Keratinocyte (primary cell): ENCODE data around the gene EMP1. TPM values are rescaled to one million over a fixed set of nuclear protein-coding genes. Genes with fewer than 3 reads are reported as not detected.

Source experiments
- DNase-seq: peaks from one replicate; pipeline ENCODE4 v3.0.0-alpha.2; 2011; ENCODE audit warnings: low read depth, missing footprints, low spot score
- FAIRE-seq: peaks from 2 replicates; lab custom pipeline; 2011; peaks lifted over from hg19 to GRCh38; lab: Jason Lieb, UNC
- H2AFZ ChIP-seq: 2 replicates; pipeline ENCODE4 v1.6.0; 2012; ENCODE audit warnings: low read length, control low read depth, inconsistent platforms; ENCODE audit not compliant: control insufficient read depth
- H3K27ac ChIP-seq: 2 replicates; pipeline ENCODE4 v1.5.1; 2011; ENCODE audit warnings: low read length; ENCODE audit not compliant: control insufficient read depth, insufficient read depth
- H3K27me3 ChIP-seq: 3 replicates; pipeline ENCODE4 v1.6.0; 2011; ENCODE audit warnings: low read length; ENCODE audit not compliant: control insufficient read depth, insufficient read depth; ENCODE audit errors: extremely low read depth
- H3K36me3 ChIP-seq, 2 experiments: 2 replicates in 1 of 2; 3 replicates in 1 of 2; pipeline ENCODE4 v1.5.1; 2011; ENCODE audit warnings: low read length in 2 of 2, mild to moderate bottlenecking in 1 of 2; ENCODE audit not compliant: control insufficient read depth in 2 of 2, insufficient read depth in 2 of 2; ENCODE audit errors: extremely low read depth in 1 of 2
- H3K4me1 ChIP-seq: 3 replicates; pipeline ENCODE4 v1.5.1; 2011; ENCODE audit warnings: low read length; ENCODE audit not compliant: control insufficient read depth, insufficient read depth; ENCODE audit errors: extremely low read depth
- H3K4me2 ChIP-seq: 3 replicates; pipeline ENCODE4 v1.6.0; 2011; ENCODE audit warnings: low read depth, low read length; ENCODE audit not compliant: control insufficient read depth, insufficient read depth; ENCODE audit errors: extremely low read depth
- H3K4me3 ChIP-seq, 3 experiments: fragments of 200-600 bp in 1 of 3; sonication (generic) in 1 of 3; 2 replicates in 2 of 3; 3 replicates in 1 of 3; pipeline ENCODE4 v1.5.1; 2011 to 2016; ENCODE audit warnings: low read length in 3 of 3, mild to moderate bottlenecking in 3 of 3, control low read depth in 2 of 3, inconsistent platforms in 1 of 3, low read depth in 1 of 3, mixed read lengths in 1 of 3, mixed run types in 1 of 3, moderate library complexity in 1 of 3; ENCODE audit not compliant: control insufficient read depth in 2 of 3, insufficient read depth in 2 of 3; ENCODE audit errors: extremely low read depth in 1 of 3
- H3K79me2 ChIP-seq: 2 replicates; pipeline ENCODE4 v1.6.0; 2012; ENCODE audit warnings: low read length; ENCODE audit not compliant: control insufficient read depth, insufficient read depth
- H3K9ac ChIP-seq: 3 replicates; pipeline ENCODE4 v1.6.0; 2011; ENCODE audit warnings: low read length; ENCODE audit not compliant: control insufficient read depth, insufficient read depth; ENCODE audit errors: extremely low read depth
- H3K9me1 ChIP-seq: 3 replicates; pipeline ENCODE4 v1.6.0; 2011; ENCODE audit warnings: low read length; ENCODE audit not compliant: control insufficient read depth, insufficient read depth; ENCODE audit errors: extremely low read depth
- H3K9me3 ChIP-seq: 2 replicates; pipeline ENCODE4 v1.5.1; 2012; ENCODE audit warnings: low read depth, low read length; ENCODE audit not compliant: control insufficient read depth
- H4K20me1 ChIP-seq: 3 replicates; pipeline ENCODE4 v1.6.0; 2011; ENCODE audit warnings: low read length; ENCODE audit not compliant: control insufficient read depth, insufficient read depth; ENCODE audit errors: extremely low read depth
- CTCF ChIP-seq, 3 experiments: IDR thresholded peaks in 1 of 3; conservative IDR thresholded peaks in 1 of 3; optimal IDR thresholded peaks in 1 of 3; 2 replicates in 2 of 3; 3 replicates in 1 of 3; pipeline versions ENCODE3 to v1.5.1; 2011; ENCODE audit warnings: low read length in 3 of 3, mild to moderate bottlenecking in 3 of 3, moderate library complexity in 2 of 3, control low read depth in 1 of 3, inconsistent platforms in 1 of 3; ENCODE audit not compliant: insufficient read depth in 2 of 3; ENCODE audit errors: extremely low read depth in 1 of 3
- EZH2 ChIP-seq: IDR thresholded peaks from one replicate; pipeline ENCODE4 v1.6.1; 2012; ENCODE audit warnings: inconsistent platforms, mild to moderate bottlenecking, low read length, moderate library complexity
- dilution Hi-C: fragments of 300-500 bp; cut with MboI; formaldehyde crosslinking; loops from one replicate; pipeline ENCODE4 v1.7.0; 2020; ENCODE audit warnings: low sequenced_read_pairs; ENCODE audit not compliant: extremely low pct_ligation_motif_present
- polyA plus RNA-seq, 5 experiments: library from polyadenylated mRNA; depleted of rRNA in 3 of 5; stranded (reverse) in 3 of 5; stranded (forward) in 1 of 5; unstranded in 1 of 5; fragments of >200 nt; gene quantifications; 1 replicate in 1 of 5; 2 replicates in 3 of 5; 3 replicates in 1 of 5; pipeline versions ENCODE4 v1.2.1 to v1.2.3, GENCODE V29; 2011 to 2012; ENCODE audit warnings: missing spikeins in 2 of 5, low read depth in 1 of 5, low replicate concordance in 1 of 5

The EMP1 gene
- polyA plus RNA-seq, 1 donor (not counting 4 experiments of a cell fraction or from before 2014, with no cell fraction given), result 583 TPM

GRCh38 chr12:13153180-13153579 is 43.3 kb upstream of the EMP1 start:
- H3K27me3 ChIP-seq, result no peaks in the 10 kb centered on the region
- DNase-seq (no peak), FAIRE-seq (no peak)
- dilution Hi-C loops, result no loop called here
- no peaks in the 10 kb centered on the region for H4K20me1 ChIP-seq
- H3K9me3 ChIP-seq, result no peaks in the 10 kb centered on the region
- no peaks in the 10 kb centered on the region for H3K79me2 ChIP-seq
- TF ChIP-seq CTCF (optimal IDR thresholded peaks at IDR 0.05 in 1 of 3, IDR thresholded peaks at IDR 0.05 in 1 of 3, conservative IDR thresholded peaks at IDR 0.05 in 1 of 3; ENCODE audit: extremely low read depth in 1 of 3, insufficient read depth in 2 of 3, low read length in 3 of 3) (no peak), EZH2 (no peak)
- no peak overlapping the region for H3K9ac ChIP-seq
- no peak overlapping the region for H3K4me3 ChIP-seq
- no peak overlapping the region for H2AFZ ChIP-seq
- H3K9me1 ChIP-seq, result no peaks in the 10 kb centered on the region
- no peak overlapping the region for H3K4me2 ChIP-seq
- H3K36me3 ChIP-seq, result no peaks in the 10 kb centered on the region
- H3K4me1 ChIP-seq, result peaks cover 12% of the 10 kb centered on the region
- no peak overlapping the region for H3K27ac ChIP-seq

GRCh38 chr12:13154027-13154538 is 42.4 kb upstream of the EMP1 start:
- Histone ChIP-seq H4K20me1 (no peaks in the 10 kb centered on the region), H3K79me2 (no peaks in the 10 kb centered on the region), H3K27me3 (no peaks in the 10 kb centered on the region), H3K27ac (peak overlapping the region; percentile 1), H3K4me3 (peak overlapping the region in 1 of 3 experiments; percentile 3), H2AFZ (peak overlapping the region; percentile 72), H3K9me1 (no peaks in the 10 kb centered on the region), H3K9me3 (no peaks in the 10 kb centered on the region), H3K9ac (no peak overlapping the region), H3K36me3 (no peaks in the 10 kb centered on the region), H3K4me2 (peak overlapping the region; percentile 61), H3K4me1 (peaks cover 12% of the 10 kb centered on the region)
- TF ChIP-seq CTCF (optimal IDR thresholded peaks at IDR 0.05 in 1 of 3, IDR thresholded peaks at IDR 0.05 in 1 of 3, conservative IDR thresholded peaks at IDR 0.05 in 1 of 3; ENCODE audit: extremely low read depth in 1 of 3, insufficient read depth in 2 of 3, low read length in 3 of 3) (no peak), EZH2 (no peak)
- DNase-seq (no peak), FAIRE-seq (no peak)
- dilution Hi-C loops, result no loop called here
